Measurements from ENCODE around the gene NPHP1. TPM values are rescaled to one million over a fixed set of nuclear protein-coding genes. Genes with fewer than 3 reads are reported as not detected.
"Not testable (repeated sequence)": the region's sequence is repeated elsewhere in the genome, so short reads cannot be mapped to it uniquely, and the experiment has no call there.

NPHP1 gene
- total RNA-seq, result 3.2 TPM

DNA sequence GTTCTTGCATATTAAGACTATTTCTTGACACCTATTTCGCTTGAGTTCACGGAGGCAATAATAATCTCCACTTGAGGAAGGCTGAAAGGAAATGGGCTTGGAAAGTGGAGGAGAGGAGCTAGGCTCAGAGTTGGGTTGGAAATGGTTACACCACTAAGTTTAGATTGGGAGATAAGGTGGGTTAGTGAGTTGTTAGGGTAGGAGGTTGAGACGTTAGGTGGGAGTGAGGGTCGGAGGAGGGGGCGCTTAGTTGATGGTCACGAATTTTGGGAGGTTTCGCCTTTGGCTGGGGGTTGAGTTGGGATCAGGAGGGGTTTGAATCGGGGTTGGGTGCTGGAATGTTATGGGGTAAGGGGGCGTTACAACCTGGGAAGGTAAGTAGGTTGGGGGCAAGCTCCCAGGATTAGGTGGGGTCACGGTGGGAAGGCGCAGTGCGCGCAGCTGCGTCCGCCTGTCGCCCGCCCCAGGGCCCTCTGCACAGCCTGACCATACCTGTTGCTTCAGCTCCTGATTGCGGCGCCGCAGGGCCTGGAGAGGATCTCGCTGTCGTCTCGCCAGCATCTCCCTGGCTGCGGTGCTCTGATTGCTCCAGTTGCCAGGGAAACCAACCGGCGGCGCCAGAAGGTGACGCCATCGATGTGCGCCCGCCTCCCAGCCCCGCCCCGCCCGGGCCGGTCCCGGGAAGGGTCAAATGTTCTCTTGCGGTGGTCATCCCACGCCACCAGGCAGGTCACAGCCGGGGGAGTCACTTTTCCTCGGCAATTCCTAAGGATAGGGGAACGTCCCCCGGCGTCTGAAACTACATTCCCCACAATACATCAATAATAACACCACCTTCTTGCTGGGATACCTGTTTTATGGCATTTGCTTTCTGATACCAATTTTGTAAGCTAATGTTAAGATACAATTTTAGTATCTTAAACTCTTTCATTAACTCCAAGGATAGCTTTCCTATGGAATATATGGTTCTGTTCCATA, at the start of gene NPHP1:
Gene NPHP1 (minus strand): TSS at position 606 of the 978 bp plus-strand sequence. CDS start 45 bp downstream, at position 561.
- DNase-seq, result peak; percentile 70

- not testable (repeated sequence) for DNase-seq
Observed at GRCh38 chr2:110248081-110248795, 43.4 kb upstream of the NPHP1 start.

DNA sequence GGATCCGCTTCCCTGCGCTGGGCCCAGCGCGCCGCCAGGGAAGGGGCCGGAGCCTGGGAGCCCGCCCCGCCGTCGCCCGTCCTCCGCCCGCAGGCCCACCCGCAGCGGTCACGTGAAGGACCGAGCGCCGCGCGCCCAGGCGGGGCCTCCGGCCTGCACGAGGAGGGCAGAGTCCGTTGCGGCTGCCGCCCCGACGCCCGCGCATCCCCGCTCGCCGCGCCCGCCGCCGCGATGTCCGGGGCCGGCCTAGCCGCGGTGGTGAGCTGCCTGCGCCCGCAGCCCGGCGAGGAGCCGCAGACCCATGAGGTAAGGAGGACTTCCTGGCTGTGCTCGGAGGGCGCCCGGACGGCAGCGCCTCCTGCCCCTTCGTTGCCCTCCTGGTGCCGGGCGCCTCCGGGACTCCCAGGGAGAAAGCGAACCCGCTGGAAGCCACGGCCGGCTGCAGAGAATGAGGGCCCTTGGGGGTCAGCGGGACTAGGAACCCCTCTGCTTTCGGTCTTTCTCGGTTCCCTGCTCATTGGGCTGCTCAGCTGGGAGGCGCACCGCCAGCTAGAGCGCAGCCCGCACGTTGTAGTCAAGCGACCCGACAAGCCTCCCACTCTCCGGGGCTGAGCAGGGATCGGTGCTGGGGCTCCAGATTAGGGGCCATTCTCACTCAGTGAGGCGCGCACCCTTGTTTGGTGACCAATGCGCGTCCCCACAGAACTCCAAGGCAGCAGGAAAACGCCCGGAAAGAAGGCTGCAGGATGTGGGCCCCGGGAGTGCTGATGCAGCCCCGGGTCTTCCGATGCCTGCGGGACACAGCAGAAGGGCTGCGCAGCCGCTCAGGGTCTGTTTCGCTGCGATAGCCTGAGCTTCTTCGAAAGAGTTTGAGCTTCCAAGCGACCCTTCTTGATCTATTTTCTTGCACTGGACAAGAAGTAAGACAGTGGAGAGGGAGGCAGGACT, 40.9 kb upstream of the NPHP1 start:
- DNase-seq, result not testable (repeated sequence)

- DNase-seq, result not testable (repeated sequence)
Observed at GRCh38 chr2:110243283-110243682, 38.5 kb upstream of the NPHP1 start.

- DNase-seq, result not testable (repeated sequence)
Observed at GRCh38 chr2:110234514-110234913, 29.7 kb upstream of the NPHP1 start.

DNA sequence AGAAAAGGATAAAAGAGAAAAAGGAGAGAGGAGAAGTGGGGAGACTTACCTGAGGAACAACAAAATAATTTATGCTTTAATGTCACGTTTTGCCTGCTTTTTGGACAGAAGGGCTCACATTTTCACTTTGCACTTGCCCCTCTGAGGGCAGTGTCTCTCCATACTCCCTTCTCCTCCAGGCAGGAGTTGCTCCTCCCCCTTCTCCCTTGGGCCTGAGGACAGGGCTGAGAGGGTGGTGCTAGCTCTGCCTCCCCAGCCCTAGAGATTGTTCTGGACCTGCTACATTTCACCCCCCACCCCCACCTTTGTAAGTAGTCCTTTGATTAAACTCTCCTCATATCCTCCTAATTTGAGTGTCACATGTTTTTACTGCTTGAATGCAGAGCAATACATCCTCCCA, 25.1 kb upstream of the NPHP1 start:
- DNase-seq, result not testable (repeated sequence)

DNA sequence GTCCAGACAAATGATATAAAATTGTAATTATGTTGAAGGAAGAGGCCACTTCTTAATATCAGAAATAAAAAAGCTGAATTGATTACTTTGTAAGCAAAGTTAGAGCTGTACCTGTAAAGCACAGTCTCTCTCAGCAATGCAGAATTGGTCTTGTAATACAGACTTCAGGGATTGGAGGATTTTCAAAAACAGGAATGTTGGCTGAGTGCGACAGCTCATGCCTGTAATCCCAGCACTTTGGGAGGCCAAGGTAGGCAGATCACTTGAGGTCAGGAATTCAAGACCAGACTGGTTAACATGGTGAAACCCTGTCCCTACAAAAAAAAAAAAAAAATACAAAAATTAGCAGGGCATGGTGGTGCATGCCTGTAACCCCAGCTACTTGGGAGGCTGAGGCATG, 17.8 kb upstream of the NPHP1 start:
- DNase-seq, result not testable (repeated sequence)

DNA sequence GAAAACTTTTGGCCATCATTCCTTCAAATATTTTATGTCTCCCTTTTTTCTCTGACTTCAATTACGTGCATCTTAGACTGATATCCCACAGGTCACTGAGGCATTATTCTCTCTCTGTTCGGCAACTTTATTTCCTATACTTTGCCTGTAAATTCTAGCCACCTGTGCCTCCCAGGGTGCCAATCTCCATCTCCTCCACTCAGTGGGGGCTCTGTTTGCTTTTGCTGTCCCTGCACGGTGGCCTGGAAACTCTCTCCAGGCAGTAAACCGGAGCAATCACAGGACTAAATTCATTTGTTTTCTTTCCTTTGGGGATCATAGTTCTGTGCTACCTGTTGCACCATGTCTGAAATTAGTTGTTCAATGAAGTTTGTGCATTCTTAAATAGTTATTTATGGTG, 17.1 kb upstream of the NPHP1 start:
- DNase-seq, result no peak

GRCh38 chr2:110220190-110220564, 15.4 kb upstream of the NPHP1 start:
- no peak for DNase-seq

DNA sequence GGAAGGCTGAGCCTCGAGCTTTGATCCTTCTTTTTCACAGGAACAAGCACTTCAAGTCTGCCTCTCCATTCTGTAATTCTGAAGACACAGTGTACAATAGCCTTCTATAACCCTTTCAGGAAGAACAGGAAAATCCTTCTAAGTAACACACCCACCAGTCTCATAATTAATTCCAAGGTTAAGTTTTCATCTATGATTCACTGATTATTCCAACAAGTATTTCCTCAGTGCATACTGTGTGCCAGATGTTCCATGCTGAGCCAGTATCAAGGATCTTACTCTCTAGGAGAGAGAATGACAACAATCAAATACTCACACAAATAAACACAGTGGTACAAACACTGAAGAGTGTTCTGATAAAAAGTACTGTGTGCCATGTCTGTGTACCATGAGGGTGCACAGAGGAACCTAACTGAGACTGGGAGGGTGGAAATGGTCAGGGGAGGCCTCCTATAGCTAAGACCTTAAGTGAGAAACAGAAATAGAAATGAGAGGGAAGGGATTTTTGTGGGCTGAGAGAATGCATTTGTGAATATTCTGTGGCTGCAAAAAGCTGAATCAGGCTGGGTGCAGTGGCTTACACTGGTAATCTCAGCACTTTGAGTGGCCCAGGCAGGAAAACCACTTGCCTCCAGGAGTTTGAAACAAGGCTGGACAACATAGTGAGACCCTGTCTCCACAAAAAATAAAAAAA, 14.8 kb upstream of the NPHP1 start:
- DNase-seq, result no peak

DNA sequence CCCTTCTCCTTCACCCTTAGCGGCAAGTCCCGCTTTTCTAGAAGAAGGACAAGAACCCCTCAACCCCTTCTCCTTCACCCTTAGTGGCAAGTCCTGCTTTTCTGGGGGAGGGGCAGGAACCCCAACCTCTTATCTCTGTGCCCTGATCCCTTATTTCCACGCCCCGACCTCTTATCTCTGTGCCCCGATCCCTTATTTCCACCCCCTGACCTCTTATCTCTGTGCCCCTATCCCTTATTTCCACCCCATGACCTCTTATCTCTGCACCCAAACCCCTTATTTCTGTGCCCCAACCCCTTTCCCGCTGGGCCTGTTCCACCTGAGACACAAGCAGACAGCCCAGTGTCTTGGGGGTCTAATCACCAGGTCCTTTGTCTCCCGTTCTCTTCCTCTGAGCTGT, 14.1 kb upstream of the NPHP1 start:
- DNase-seq, result not testable (repeated sequence)

DNA sequence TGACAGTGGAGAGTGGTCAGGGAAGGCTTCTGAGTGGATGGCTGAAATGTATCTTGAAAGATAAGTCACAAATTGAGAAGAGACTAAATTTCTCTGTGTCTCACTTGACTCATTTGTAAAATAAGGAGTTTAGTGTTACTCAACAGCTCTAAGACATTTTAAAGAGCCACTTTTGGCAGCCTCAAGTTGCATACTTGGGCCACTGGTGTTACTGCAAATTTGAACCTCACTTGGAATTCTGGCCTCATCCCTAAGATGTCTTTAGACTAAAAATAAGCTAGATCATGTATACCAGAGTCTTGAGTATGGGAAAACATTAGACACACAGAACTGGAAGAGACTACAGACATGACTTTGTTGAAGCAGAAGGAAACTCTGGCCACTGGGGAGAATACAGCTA, 12.0 kb upstream of the NPHP1 start:
- DNase-seq, result no peak

GRCh38 chr2:110216199-110216598, 11.4 kb upstream of the NPHP1 start:
- DNase-seq, result no peak

GRCh38 chr2:110215566-110216158, 10.8 kb upstream of the NPHP1 start:
- DNase-seq, result no peak

DNA sequence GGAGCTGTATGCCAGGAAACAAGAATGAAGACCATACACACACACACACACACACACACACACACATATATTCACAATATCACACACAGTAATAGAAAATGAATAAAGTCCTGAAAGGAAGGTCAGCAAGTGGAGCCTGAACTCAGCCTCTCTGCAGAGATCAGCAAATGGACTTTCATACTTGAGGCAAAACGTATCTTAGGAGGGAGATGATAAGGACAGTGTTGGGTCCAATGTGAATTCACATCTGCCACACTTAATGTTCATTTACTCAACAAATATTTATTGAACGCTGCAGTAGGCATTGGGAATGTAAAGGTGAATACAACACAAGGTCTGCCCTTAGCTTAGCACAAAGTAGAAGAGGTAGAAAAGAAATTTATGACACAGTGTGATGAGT, 10.3 kb upstream of the NPHP1 start:
- DNase-seq, result no peak

GRCh38 chr2:110213522-110213921, 8.7 kb upstream of the NPHP1 start:
- not testable (repeated sequence) for DNase-seq

DNA sequence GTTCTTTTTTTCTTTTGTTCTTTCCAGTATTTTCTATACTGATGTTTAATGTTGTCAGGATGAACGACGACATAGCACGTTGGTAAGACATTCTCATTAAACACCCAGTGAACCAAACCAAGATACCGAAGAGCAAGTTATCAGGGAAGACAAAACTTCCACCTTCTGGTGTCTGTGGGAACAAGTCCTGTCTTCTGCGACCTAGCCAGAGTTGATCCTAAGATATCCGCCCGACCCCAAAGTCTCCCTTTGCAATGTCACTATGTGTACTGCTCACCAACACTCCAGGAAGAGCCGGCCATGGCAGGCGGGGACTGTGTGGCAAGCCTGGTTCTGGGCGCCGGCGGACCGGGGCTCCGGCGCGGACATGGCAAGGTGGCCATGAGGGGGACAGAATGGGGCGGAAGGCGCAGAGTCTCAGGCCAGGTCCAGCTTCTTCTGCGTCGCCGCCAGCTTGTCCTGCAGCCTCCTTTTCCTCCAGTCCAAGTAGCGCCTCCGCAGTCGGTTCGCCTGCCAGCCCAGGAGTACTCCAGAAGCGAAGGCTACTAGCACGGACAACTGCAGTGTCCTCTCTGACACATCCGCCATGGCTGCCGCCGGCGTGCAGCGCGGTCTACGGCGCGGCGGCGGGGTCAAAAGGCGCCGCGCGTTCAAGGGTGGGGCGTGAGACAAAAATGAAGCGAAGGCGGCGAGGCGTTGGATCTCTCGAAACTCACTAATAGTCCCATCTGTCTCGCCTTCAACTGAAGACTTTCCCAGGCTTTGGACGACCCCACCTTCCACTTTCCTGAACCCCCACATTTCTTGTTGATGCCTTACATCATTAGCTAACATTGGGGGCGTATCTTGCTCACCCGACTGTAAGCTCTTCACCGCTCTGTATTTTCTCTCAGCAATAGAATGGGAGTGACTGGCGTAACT, 7.4 kb upstream of the NPHP1 start, which contains the start of gene MTLN:
Gene MTLN (minus strand): TSS at position 610 of the 921 bp plus-strand sequence. CDS start 22 bp downstream, at position 588.
- peak; percentile 44 for DNase-seq

GRCh38 chr2:110205660-110206455, 1.0 kb upstream of the NPHP1 start:
- DNase-seq, result no peak

DNA sequence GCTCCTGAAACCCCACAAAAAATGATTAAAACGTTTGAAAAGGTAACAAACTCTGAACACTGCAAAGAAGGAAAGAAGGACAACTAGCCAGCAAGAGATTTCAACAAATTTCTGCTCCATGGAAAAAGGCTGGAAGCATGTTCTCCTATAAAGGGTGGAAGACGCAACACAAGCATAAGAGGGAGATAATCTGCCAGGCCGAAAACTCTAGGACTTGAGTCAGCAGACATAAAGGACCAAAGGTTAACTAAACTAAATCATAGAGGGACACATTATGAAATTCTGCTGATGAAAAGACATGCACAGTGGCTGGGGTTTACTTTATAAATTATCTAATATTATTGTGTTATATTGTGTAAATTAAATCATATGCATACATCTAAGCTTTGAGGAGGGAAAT, 6.8 kb downstream of the NPHP1 start:
- DNase-seq, result no peak
